ENCODE results near the gene INPP5K.

- no peak for TF ChIP-seq EZH2 (IDR thresholded peaks at IDR 0.05; ENCODE audit: insufficient read depth, poor library complexity, severe bottlenecking)
- no peak for TF ChIP-seq EZH2phosphoT487 (IDR thresholded peaks at IDR 0.05; ENCODE audit: insufficient read depth, low read depth)
Observed at GRCh38 chr17:1563786-1564613, 47.6 kb upstream of the INPP5K start.

Data from GM23248 (cell line).